ENCODE measurements around the gene CLDN16.

Gene CLDN16

GRCh38 chr3:190368881-190369280, 19.1 kb upstream of the CLDN16 start:
- no peak overlapping the region for H2AFZ ChIP-seq (ENCODE audit: low read depth, low read length)
- no peak overlapping the region for H3K9ac ChIP-seq (ENCODE audit: low read depth, low read length)
- H3K27ac ChIP-seq (ENCODE audit: low read length) = no peak overlapping the region
- DNase-seq = no peak
- no peaks in the 10 kb centered on the region for H3K36me3 ChIP-seq (ENCODE audit: insufficient read depth, low read length)
- H3K4me3 ChIP-seq (ENCODE audit: low read depth in 1 of 2, low read length in 2 of 2) = no peak overlapping the region
- no peak overlapping the region for H3K4me2 ChIP-seq (ENCODE audit: insufficient read depth, low read length)
- H3K9me3 ChIP-seq (ENCODE audit: insufficient read depth, low read length, severe bottlenecking) = no peaks in the 10 kb centered on the region
- no peaks in the 10 kb centered on the region for H4K20me1 ChIP-seq (ENCODE audit: insufficient read depth, low read length)
- H3K79me2 ChIP-seq (ENCODE audit: insufficient read depth, low read length) = no peaks in the 10 kb centered on the region
- ATAC-seq (ENCODE audit: insufficient read depth, low read depth) = no peak
- TF ChIP-seq EZH2 (IDR thresholded peaks at IDR 0.05; ENCODE audit: borderline replicate concordance, low read depth, low read length, severe bottlenecking) (no peak), CTCF (IDR thresholded peaks at IDR 0.05; ENCODE audit: borderline replicate concordance, extremely low read depth, low read length, poor library complexity, severe bottlenecking) (no peak)
- H3K4me1 ChIP-seq (ENCODE audit: insufficient read depth, low read length) = no peaks in the 10 kb centered on the region
- no peaks in the 10 kb centered on the region for H3K27me3 ChIP-seq (ENCODE audit: insufficient read depth, low read length, poor library complexity)

- Histone ChIP-seq H3K27ac (ENCODE audit: low read length) (no peak overlapping the region), H3K79me2 (ENCODE audit: insufficient read depth, low read length) (no peaks in the 10 kb centered on the region), H3K4me2 (ENCODE audit: insufficient read depth, low read length) (no peak overlapping the region), H3K36me3 (ENCODE audit: insufficient read depth, low read length) (no peaks in the 10 kb centered on the region), H3K9me3 (ENCODE audit: insufficient read depth, low read length, severe bottlenecking) (no peaks in the 10 kb centered on the region), H3K9ac (ENCODE audit: low read depth, low read length) (no peak overlapping the region), H3K4me1 (ENCODE audit: insufficient read depth, low read length) (no peaks in the 10 kb centered on the region), H2AFZ (ENCODE audit: low read depth, low read length) (no peak overlapping the region), H3K27me3 (ENCODE audit: insufficient read depth, low read length, poor library complexity) (no peaks in the 10 kb centered on the region), H3K4me3 (ENCODE audit: low read depth in 1 of 2, low read length in 2 of 2) (no peak overlapping the region), H4K20me1 (ENCODE audit: insufficient read depth, low read length) (no peaks in the 10 kb centered on the region)
- no peak for DNase-seq
- ATAC-seq (ENCODE audit: insufficient read depth, low read depth) = no peak
- TF ChIP-seq EZH2 (IDR thresholded peaks at IDR 0.05; ENCODE audit: borderline replicate concordance, low read depth, low read length, severe bottlenecking) (no peak), CTCF (IDR thresholded peaks at IDR 0.05; ENCODE audit: borderline replicate concordance, extremely low read depth, low read length, poor library complexity, severe bottlenecking) (no peak)
Observed at GRCh38 chr3:190369668-190370295, 18.2 kb upstream of the CLDN16 start.

GRCh38 chr3:190370369-190370768, 17.6 kb upstream of the CLDN16 start:
- no peak for DNase-seq
- TF ChIP-seq CTCF (IDR thresholded peaks at IDR 0.05; ENCODE audit: borderline replicate concordance, extremely low read depth, low read length, poor library complexity, severe bottlenecking) (no peak), EZH2 (IDR thresholded peaks at IDR 0.05; ENCODE audit: borderline replicate concordance, low read depth, low read length, severe bottlenecking) (no peak)
- no peak overlapping the region for H3K4me2 ChIP-seq (ENCODE audit: insufficient read depth, low read length)

More at GRCh38 chr3:190370369-190370768, 17.6 kb upstream of the CLDN16 start:
- H2AFZ ChIP-seq (ENCODE audit: low read depth, low read length) = no peak overlapping the region
- H3K79me2 ChIP-seq (ENCODE audit: insufficient read depth, low read length) = no peaks in the 10 kb centered on the region
- H3K4me3 ChIP-seq (ENCODE audit: low read depth in 1 of 2, low read length in 2 of 2) = no peak overlapping the region
- H3K9ac ChIP-seq (ENCODE audit: low read depth, low read length) = no peak overlapping the region
- no peaks in the 10 kb centered on the region for H3K27me3 ChIP-seq (ENCODE audit: insufficient read depth, low read length, poor library complexity)
- H4K20me1 ChIP-seq (ENCODE audit: insufficient read depth, low read length) = no peaks in the 10 kb centered on the region
- H3K36me3 ChIP-seq (ENCODE audit: insufficient read depth, low read length) = no peaks in the 10 kb centered on the region
- H3K4me1 ChIP-seq (ENCODE audit: insufficient read depth, low read length) = no peaks in the 10 kb centered on the region
- ATAC-seq (ENCODE audit: insufficient read depth, low read depth) = no peak
- no peaks in the 10 kb centered on the region for H3K9me3 ChIP-seq (ENCODE audit: insufficient read depth, low read length, severe bottlenecking)
- H3K27ac ChIP-seq (ENCODE audit: low read length) = no peak overlapping the region

Measured in DND-41 (cell line).